GM12873 (cell line): ENCODE results near the gene GPC3.

Experiments used
- CTCF ChIP-seq: IDR thresholded peaks from 2 replicates; pipeline ENCODE4 v1.5.1; 2012; ENCODE audit warnings: low read depth, mild to moderate bottlenecking, moderate library complexity, low read length, control low read depth; ENCODE audit not compliant: insufficient read depth; ENCODE audit errors: missing control alignments

GPC3 gene

GRCh38 chrX:133706890-133707289 lies 278.5 kb downstream of the GPC3 start:
- no peak for TF ChIP-seq CTCF

DNA sequence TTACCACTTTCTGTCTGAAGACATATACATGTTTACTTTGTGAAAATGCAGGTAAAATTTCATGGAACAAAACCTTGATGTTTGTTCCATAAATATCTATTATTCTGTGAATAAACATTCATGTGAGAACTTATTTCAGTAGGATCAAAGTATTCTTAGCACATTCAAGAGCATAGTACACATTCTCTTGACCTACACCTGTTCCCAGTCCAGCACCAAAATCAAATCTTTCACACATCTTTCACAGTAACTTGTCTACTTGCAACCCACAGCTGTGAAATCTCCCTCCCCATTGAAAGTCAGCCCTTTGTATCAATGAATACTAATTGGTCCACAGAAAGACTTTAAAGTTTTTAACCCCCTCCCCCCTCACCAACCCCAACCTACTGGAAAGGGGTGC lies 283.2 kb downstream of the GPC3 start:
- TF ChIP-seq CTCF, result no peak

DNA sequence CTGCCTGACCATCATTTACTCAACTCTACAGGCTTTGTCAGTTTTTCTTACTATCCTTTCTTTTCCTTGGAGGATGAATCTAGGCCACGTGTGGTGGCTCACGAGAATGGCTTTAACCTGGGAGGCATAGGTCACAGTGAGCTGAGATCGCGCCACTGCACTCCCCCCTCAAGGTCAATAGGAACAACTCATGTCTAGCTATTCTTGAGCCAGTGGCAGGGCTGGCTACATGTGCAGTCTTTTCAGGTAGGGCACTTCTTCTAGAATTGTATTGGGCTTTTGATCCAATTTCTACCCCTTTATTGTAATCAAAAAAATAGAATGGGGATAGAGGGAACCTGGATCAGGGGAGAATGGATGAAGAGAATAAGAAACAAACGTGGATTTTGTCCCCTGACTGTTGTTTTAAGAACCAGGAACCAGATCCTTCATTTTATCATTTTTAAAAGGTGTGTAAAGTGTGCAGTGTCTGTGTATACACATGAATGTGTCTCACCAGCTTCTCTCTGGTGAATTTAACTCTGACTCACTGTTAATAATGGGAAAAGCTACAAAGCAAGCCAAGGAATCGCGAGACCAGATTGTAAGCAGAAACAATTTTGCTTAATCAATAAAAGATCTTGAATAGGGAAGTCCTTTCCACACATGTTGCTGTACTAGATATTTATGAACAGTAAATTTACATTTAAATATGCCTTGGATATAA lies 286.2 kb downstream of the GPC3 start:
- no peak for TF ChIP-seq CTCF

- TF ChIP-seq CTCF, result no peak
Measured at GRCh38 chrX:133698298-133698697, 287.1 kb downstream of the GPC3 start.

GRCh38 chrX:133697656-133698055 lies 287.7 kb downstream of the GPC3 start:
- no peak for TF ChIP-seq CTCF

DNA sequence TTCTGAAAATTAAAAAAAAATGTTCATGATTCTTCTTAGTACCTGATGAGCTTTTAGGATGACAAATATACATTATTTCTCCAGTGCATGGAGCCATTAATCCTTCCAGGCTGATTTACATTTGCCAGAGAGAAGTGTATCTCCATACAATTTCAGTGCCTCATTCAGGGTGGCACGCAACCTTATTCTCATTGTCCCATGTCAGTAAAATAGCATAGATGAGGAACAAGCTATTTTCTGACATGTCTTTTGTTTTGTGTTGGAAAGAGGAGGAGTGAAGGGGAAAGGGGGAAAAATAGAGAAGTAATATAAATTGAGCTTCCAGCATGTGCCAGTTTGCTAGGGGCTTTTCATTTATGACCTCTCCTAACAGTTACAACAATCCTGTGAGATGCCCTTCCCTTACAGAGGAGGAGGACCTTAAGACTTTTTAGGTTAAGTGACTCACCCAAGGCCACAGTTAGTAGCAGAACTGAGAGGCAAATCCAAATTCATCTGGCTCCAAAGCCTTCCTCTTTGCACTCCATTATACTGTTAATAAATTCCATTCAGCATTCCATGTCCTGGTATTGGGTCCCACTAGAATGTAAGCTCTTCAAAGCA lies 295.3 kb downstream of the GPC3 start:
- TF ChIP-seq CTCF, result no peak

DNA sequence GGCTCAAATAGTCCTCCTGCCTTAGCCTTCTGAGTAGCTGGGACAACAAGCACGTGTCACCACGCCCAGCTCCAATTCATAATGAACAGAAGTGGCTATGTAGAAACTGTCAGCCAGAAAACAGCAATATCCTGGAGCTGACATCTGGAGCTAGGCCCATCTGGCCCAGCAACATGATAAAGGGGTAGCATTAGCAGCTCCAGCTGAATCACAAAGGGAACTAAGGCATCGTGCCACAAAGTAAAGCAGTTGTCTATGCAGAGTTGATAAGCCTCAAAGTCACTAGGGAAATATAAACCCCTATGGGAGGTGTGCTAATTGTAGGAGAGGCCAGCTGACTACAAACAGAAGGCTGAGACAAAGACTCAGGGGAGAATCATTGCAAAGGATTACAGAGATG lies 299.6 kb downstream of the GPC3 start:
- no peak for TF ChIP-seq CTCF
